HL-60 (cell line): ENCODE data around the gene COPZ2.
"Not testable (repeated sequence)": the region's sequence is repeated elsewhere in the genome, so short reads cannot be mapped to it uniquely, and the experiment has no call there.

Experiments
- DNase-seq, 2 experiments: peaks; one replicate each; pipeline ENCODE4 v3.0.0-alpha.2; 2010 to 2020; ENCODE audit warnings: low read depth in 1 of 2, low spot score in 1 of 2
- H3K27ac ChIP-seq: fragments of 250-450 bp; sonication (Bioruptor Pico); replicated peaks from 2 replicates; pipeline ENCODE4 v1.5.1; 2020; ENCODE audit warnings: mild to moderate bottlenecking, moderate library complexity
- H3K27me3 ChIP-seq: fragments of 250-450 bp; sonication (Bioruptor Pico); 2 replicates; pipeline ENCODE4 v1.5.1; 2021; ENCODE audit warnings: mild to moderate bottlenecking, moderate library complexity; ENCODE audit not compliant: insufficient read depth, poor library complexity, severe bottlenecking
- H3K4me3 ChIP-seq: replicated peaks from 2 replicates; pipeline ENCODE4 v1.5.1; 2011; ENCODE audit warnings: mild to moderate bottlenecking, control low read depth, low read length; ENCODE audit not compliant: insufficient read depth
- CTCF ChIP-seq: IDR thresholded peaks from one replicate; pipeline ENCODE4 v1.5.1; 2011; ENCODE audit warnings: low read length, control low read depth, inconsistent platforms; ENCODE audit not compliant: insufficient read depth
- GABPA ChIP-seq: IDR thresholded peaks from 2 replicates; pipeline ENCODE4 v1.6.1; 2012; ENCODE audit warnings: low read depth
- POLR2AphosphoS5 ChIP-seq: IDR thresholded peaks from 2 replicates; pipeline ENCODE4 v1.6.1; 2012; ENCODE audit warnings: low read depth
- SPI1 ChIP-seq: IDR thresholded peaks from 2 replicates; pipeline ENCODE4 v1.6.1; 2012; ENCODE audit warnings: low read depth, mild to moderate bottlenecking, borderline replicate concordance
- TF ChIP-seq, protein P1 (sequence below): IDR thresholded peaks from 2 replicates; pipeline ENCODE4 v1.6.1; 2012; ENCODE audit warnings: low read depth; ENCODE audit not compliant: insufficient replicate concordance

COPZ2 gene

DNA sequence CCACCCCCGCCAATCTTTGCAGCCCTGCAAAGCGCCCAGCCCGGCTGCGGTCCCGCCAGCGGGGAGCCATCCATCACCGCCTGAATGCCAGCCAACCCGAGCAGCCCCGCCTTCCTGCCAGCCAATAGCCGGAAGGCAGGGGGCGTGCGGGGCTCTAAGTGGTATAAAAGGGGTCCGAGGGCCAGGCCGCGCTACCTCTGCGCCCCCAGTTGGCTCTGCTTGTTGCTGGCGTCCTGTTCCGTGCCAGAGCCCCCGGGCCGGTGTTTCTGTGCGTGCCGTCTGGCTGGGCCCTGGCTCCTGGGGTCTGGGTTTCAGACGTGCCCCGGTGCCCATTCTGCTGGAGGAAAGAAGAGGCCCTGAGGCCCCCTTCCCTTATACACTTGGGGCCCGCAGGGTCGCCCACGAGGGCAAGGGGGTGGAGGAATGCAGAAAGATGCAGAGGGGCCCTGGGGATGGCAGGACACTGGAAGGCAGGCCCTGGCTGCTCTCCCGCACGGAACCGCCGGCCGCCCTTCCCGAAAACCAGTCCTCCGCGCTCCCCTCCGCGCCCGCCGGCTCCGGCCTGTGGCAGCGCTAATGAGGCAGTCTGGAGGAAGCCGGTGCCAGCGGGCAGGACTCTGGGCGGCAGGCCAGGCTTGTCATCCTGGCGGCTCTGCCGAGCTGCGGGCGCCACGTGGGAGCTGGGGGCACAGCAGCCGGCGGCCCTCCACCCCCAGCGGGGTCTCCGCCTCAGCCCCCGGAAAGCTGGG, 14.0 kb downstream of the COPZ2 start:
- no peak overlapping the region for H3K27ac ChIP-seq
- peak; percentile 10; the same call in 1 of the 2 replicates for TF ChIP-seq SPI1
- TF ChIP-seq GABPA, result no peak
- no peak for TF ChIP-seq CTCF
- no peaks in the 10 kb centered on the region for H3K27me3 ChIP-seq
- H3K4me3 ChIP-seq, result peak overlapping the region; percentile 39
- peak in 1 of 2 experiments; percentile 67 for DNase-seq

DNA sequence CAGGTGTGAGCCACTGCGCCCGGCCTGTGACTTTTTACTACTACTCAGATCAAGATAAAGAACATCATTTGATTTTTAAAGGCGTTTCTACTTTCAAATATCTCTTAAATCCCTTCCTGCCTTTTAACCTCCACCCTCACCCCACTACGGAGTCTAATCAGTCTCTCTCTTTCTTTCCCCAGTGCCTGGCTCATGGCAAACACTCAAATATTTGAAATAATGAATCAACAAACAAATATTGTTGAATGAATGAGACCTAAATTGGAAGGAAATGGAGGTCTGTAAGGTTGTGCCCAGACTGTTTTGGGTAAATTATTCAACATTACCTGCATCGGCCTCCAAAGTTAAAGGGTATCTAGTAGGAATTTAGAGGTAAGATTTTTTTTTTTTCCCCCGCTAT, 14.7 kb downstream of the COPZ2 start:
- TF ChIP-seq CTCF (no peak), SPI1 (no peak), GABPA (no peak), POLR2AphosphoS5 (no peak)
- TF ChIP-seq, protein P1, sequence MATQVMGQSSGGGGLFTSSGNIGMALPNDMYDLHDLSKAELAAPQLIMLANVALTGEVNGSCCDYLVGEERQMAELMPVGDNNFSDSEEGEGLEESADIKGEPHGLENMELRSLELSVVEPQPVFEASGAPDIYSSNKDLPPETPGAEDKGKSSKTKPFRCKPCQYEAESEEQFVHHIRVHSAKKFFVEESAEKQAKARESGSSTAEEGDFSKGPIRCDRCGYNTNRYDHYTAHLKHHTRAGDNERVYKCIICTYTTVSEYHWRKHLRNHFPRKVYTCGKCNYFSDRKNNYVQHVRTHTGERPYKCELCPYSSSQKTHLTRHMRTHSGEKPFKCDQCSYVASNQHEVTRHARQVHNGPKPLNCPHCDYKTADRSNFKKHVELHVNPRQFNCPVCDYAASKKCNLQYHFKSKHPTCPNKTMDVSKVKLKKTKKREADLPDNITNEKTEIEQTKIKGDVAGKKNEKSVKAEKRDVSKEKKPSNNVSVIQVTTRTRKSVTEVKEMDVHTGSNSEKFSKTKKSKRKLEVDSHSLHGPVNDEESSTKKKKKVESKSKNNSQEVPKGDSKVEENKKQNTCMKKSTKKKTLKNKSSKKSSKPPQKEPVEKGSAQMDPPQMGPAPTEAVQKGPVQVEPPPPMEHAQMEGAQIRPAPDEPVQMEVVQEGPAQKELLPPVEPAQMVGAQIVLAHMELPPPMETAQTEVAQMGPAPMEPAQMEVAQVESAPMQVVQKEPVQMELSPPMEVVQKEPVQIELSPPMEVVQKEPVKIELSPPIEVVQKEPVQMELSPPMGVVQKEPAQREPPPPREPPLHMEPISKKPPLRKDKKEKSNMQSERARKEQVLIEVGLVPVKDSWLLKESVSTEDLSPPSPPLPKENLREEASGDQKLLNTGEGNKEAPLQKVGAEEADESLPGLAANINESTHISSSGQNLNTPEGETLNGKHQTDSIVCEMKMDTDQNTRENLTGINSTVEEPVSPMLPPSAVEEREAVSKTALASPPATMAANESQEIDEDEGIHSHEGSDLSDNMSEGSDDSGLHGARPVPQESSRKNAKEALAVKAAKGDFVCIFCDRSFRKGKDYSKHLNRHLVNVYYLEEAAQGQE, result no peak
- Histone ChIP-seq H3K27me3 (no peaks in the 10 kb centered on the region), H3K4me3 (no peak overlapping the region), H3K27ac (no peak overlapping the region)
- DNase-seq, result no peak

DNA sequence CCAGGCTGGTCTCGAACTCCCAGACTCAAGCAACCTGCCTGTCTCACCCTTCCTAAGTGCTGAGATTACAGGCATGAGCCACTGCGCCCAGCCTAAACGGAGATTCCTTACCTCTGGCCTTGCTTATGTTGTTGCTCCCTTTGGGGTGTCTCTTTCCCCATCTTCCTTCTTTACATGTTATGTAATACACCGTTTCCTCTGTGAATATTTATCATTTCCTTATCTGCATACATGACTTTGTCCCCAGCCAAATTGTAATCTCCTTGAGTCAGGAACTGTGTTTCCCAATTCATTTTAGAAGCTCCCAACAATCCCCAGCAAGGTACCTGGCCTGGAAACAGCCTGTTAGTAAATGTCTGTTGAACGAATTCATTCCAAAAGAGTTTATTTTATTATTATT, 15.7 kb downstream of the COPZ2 start:
- Histone ChIP-seq H3K4me3 (no peak overlapping the region), H3K27ac (no peak overlapping the region), H3K27me3 (no peaks in the 10 kb centered on the region)
- no peak for TF ChIP-seq SPI1
- TF ChIP-seq GABPA, result no peak
- no peak for TF ChIP-seq POLR2AphosphoS5
- TF ChIP-seq, protein P1, result no peak
- TF ChIP-seq CTCF, result no peak
- DNase-seq, result peak in 1 of 2 experiments; percentile 28

DNA sequence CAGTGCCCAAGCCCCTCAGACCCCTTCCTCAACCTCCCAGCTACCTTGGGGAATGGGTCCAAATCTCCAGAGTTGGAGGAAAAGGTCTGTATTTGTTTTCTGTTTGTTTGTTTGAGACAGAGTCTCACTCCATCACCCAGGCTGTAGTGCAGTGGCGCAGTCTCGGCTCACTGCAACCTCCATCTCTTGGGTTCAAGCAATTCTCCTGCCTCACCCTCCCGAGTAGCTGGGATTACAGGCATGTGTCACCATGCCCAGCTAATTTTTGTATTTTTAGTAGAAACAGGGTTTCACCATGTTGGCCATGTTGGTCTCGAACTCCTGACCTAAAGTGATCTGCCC, 19.8 kb downstream of the COPZ2 start:
- not testable (repeated sequence) for H3K27ac ChIP-seq, H3K27me3 ChIP-seq, DNase-seq, H3K4me3 ChIP-seq
